ENCODE data around the gene ARHGAP24. TPM values are rescaled to one million over a fixed set of nuclear protein-coding genes. Genes with fewer than 3 reads are reported as not detected.

Gene ARHGAP24
- total and polyA plus RNA-seq, 2 donors (not counting 1 experiment from before 2014, with no cell fraction given) = 15.9 to 40.5 TPM

- Histone ChIP-seq H3K79me2 (ENCODE audit: control insufficient read depth, insufficient read depth, low read length) (no peaks in the 10 kb centered on the region), H3K4me3 (replicated peaks in 1 of 4; ENCODE audit: control extremely low read depth in 1 of 4, insufficient read depth in 1 of 4, low read depth in 3 of 4, low read length in 4 of 4) (no peak overlapping the region), H3K4me2 (ENCODE audit: extremely low read depth, insufficient read depth, low read length) (no peak overlapping the region), H3K27ac (ENCODE audit: insufficient read depth, low read length) (no peak overlapping the region), H3K27me3 (ENCODE audit: control insufficient read depth, insufficient read depth, low read length) (no peaks in the 10 kb centered on the region), H3K36me3 (ENCODE audit: control insufficient read depth, insufficient read depth, low read length) (no peaks in the 10 kb centered on the region), H3K9ac (ENCODE audit: insufficient read depth, low read length) (no peak overlapping the region), H2AFZ (ENCODE audit: low read length) (no peak overlapping the region), H3K4me1 (ENCODE audit: control insufficient read depth, extremely low read depth, insufficient read depth, low read length) (no peaks in the 10 kb centered on the region), H4K20me1 (ENCODE audit: control insufficient read depth, extremely low read depth, insufficient read depth, low read length) (no peaks in the 10 kb centered on the region), H3K9me3 (ENCODE audit: control insufficient read depth, insufficient read depth, low read depth, low read length) (no peaks in the 10 kb centered on the region)
- TF ChIP-seq EZH2 (IDR thresholded peaks at IDR 0.05; ENCODE audit: low read length, missing control alignments) = no peak
- TF ChIP-seq, protein P1, sequence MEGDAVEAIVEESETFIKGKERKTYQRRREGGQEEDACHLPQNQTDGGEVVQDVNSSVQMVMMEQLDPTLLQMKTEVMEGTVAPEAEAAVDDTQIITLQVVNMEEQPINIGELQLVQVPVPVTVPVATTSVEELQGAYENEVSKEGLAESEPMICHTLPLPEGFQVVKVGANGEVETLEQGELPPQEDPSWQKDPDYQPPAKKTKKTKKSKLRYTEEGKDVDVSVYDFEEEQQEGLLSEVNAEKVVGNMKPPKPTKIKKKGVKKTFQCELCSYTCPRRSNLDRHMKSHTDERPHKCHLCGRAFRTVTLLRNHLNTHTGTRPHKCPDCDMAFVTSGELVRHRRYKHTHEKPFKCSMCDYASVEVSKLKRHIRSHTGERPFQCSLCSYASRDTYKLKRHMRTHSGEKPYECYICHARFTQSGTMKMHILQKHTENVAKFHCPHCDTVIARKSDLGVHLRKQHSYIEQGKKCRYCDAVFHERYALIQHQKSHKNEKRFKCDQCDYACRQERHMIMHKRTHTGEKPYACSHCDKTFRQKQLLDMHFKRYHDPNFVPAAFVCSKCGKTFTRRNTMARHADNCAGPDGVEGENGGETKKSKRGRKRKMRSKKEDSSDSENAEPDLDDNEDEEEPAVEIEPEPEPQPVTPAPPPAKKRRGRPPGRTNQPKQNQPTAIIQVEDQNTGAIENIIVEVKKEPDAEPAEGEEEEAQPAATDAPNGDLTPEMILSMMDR (conservative IDR thresholded peaks at IDR 0.05 in 1 of 2, IDR thresholded peaks at IDR 0.05 in 1 of 2; ENCODE audit: low read depth in 1 of 2, low read length in 2 of 2) = no peak
- peak in 1 of 2 donors; percentile 18 for DNase-seq (ENCODE audit: low read depth in 2 of 2)
Observed at GRCh38 chr4:85701861-85702321, 226.9 kb downstream of the ARHGAP24 start.

DNA sequence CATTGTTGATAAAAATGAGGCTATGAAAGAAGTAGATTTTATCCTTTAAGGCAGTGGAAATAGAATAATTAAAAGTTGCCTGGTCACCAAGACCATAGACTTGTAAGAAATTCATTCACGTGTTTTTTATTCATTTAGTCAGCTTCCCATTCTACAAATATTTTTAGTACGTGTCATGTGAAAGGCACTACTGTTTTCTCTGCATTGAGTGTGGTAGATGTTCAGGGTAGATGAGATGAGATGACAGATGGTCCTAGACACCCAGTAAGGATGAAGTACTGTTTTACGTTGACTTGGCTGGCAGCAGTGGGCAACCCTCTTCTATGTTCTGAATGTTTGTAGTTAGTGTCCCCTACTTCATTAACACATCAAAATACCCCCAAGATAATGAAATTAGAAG lies 228.1 kb downstream of the ARHGAP24 start:
- TF ChIP-seq EZH2 (IDR thresholded peaks at IDR 0.05; ENCODE audit: low read length, missing control alignments) = no peak
- TF ChIP-seq, protein P1 (conservative IDR thresholded peaks at IDR 0.05 in 1 of 2, IDR thresholded peaks at IDR 0.05 in 1 of 2; ENCODE audit: low read depth in 1 of 2, low read length in 2 of 2) = no peak

GRCh38 chr4:85707611-85708010 lies 232.7 kb downstream of the ARHGAP24 start:
- Histone ChIP-seq H4K20me1 (ENCODE audit: control insufficient read depth, extremely low read depth, insufficient read depth, low read length) (no peaks in the 10 kb centered on the region), H3K9me3 (ENCODE audit: control insufficient read depth, insufficient read depth, low read depth, low read length) (no peaks in the 10 kb centered on the region), H2AFZ (ENCODE audit: low read length) (no peak overlapping the region), H3K27ac (ENCODE audit: insufficient read depth, low read length) (no peak overlapping the region), H3K27me3 (ENCODE audit: control insufficient read depth, insufficient read depth, low read length) (no peaks in the 10 kb centered on the region), H3K79me2 (ENCODE audit: control insufficient read depth, insufficient read depth, low read length) (no peaks in the 10 kb centered on the region), H3K4me3 (replicated peaks in 1 of 4; ENCODE audit: control extremely low read depth in 1 of 4, insufficient read depth in 1 of 4, low read depth in 3 of 4, low read length in 4 of 4) (no peak overlapping the region), H3K4me1 (ENCODE audit: control insufficient read depth, extremely low read depth, insufficient read depth, low read length) (no peaks in the 10 kb centered on the region), H3K9ac (ENCODE audit: insufficient read depth, low read length) (no peak overlapping the region), H3K36me3 (ENCODE audit: control insufficient read depth, insufficient read depth, low read length) (no peaks in the 10 kb centered on the region), H3K4me2 (ENCODE audit: extremely low read depth, insufficient read depth, low read length) (no peak overlapping the region)
- no peak for DNase-seq (ENCODE audit: low read depth in 2 of 2)
- no peak for TF ChIP-seq EZH2 (IDR thresholded peaks at IDR 0.05; ENCODE audit: low read length, missing control alignments)
- TF ChIP-seq, protein P1 (conservative IDR thresholded peaks at IDR 0.05 in 1 of 2, IDR thresholded peaks at IDR 0.05 in 1 of 2; ENCODE audit: low read depth in 1 of 2, low read length in 2 of 2) = no peak

More for the DNA sequence above, 228.1 kb downstream of the ARHGAP24 start:
- Histone ChIP-seq H3K9ac (ENCODE audit: insufficient read depth, low read length) (no peak overlapping the region), H2AFZ (ENCODE audit: low read length) (no peak overlapping the region), H4K20me1 (ENCODE audit: control insufficient read depth, extremely low read depth, insufficient read depth, low read length) (no peaks in the 10 kb centered on the region), H3K4me2 (ENCODE audit: extremely low read depth, insufficient read depth, low read length) (no peak overlapping the region), H3K4me1 (ENCODE audit: control insufficient read depth, extremely low read depth, insufficient read depth, low read length) (no peaks in the 10 kb centered on the region), H3K9me3 (ENCODE audit: control insufficient read depth, insufficient read depth, low read depth, low read length) (no peaks in the 10 kb centered on the region), H3K27ac (ENCODE audit: insufficient read depth, low read length) (no peak overlapping the region), H3K4me3 (replicated peaks in 1 of 4; ENCODE audit: control extremely low read depth in 1 of 4, insufficient read depth in 1 of 4, low read depth in 3 of 4, low read length in 4 of 4) (no peak overlapping the region), H3K27me3 (ENCODE audit: control insufficient read depth, insufficient read depth, low read length) (no peaks in the 10 kb centered on the region), H3K36me3 (ENCODE audit: control insufficient read depth, insufficient read depth, low read length) (no peaks in the 10 kb centered on the region), H3K79me2 (ENCODE audit: control insufficient read depth, insufficient read depth, low read length) (no peaks in the 10 kb centered on the region)
- no peak for DNase-seq (ENCODE audit: low read depth in 2 of 2)
